Astrocyte (in vitro differentiated cells and primary cell): Measurements from ENCODE around the gene DCAF4. TPM values are rescaled to one million over a fixed set of nuclear protein-coding genes. Genes with fewer than 3 reads are reported as not detected.
A peak's percentile ranks its signal among the peaks of the same experiment; 100 is the strongest.

Source experiments
- DNase-seq: peaks from one replicate; pipeline ENCODE4 v3.0.0-alpha.2; 2010; ENCODE audit warnings: low read depth
- FAIRE-seq: peaks from 2 replicates; lab custom pipeline; 2011; peaks lifted over from hg19 to GRCh38; lab: Jason Lieb, UNC
- H2AFZ ChIP-seq: 2 replicates; pipeline ENCODE4 v1.6.0; 2012; ENCODE audit warnings: low read depth, low read length, inconsistent platforms
- H3K27ac ChIP-seq: 2 replicates; pipeline ENCODE4 v1.5.1; 2011; ENCODE audit warnings: low read depth, low read length, inconsistent platforms
- H3K27me3 ChIP-seq: 2 replicates; pipeline ENCODE4 v1.6.0; 2011; ENCODE audit warnings: low read length, inconsistent platforms; ENCODE audit not compliant: insufficient read depth
- H3K36me3 ChIP-seq: 2 replicates; pipeline ENCODE4 v1.5.1; 2011; ENCODE audit warnings: low read length, inconsistent platforms; ENCODE audit not compliant: insufficient read depth
- H3K4me1 ChIP-seq: 2 replicates; pipeline ENCODE4 v1.5.1; 2011; ENCODE audit warnings: low read length, inconsistent platforms; ENCODE audit not compliant: insufficient read depth
- H3K4me2 ChIP-seq: 2 replicates; pipeline ENCODE4 v1.6.0; 2012; ENCODE audit warnings: low read length, inconsistent platforms
- H3K4me3 ChIP-seq: 2 replicates; pipeline ENCODE4 v1.5.1; 2011; ENCODE audit warnings: low read depth, mild to moderate bottlenecking, low read length, inconsistent platforms; ENCODE audit not compliant: insufficient read depth
- H3K79me2 ChIP-seq: 2 replicates; pipeline ENCODE4 v1.6.0; 2012; ENCODE audit warnings: mild to moderate bottlenecking, low read length, inconsistent platforms; ENCODE audit not compliant: insufficient read depth
- H3K9ac ChIP-seq: 2 replicates; pipeline ENCODE4 v1.6.0; 2012; ENCODE audit warnings: mild to moderate bottlenecking, low read length, inconsistent platforms
- H3K9me3 ChIP-seq: 2 replicates; pipeline ENCODE4 v1.5.1; 2012; ENCODE audit warnings: low read depth, mild to moderate bottlenecking, low read length, inconsistent platforms; ENCODE audit not compliant: insufficient read depth
- H4K20me1 ChIP-seq: 2 replicates; pipeline ENCODE4 v1.6.0; 2012; ENCODE audit warnings: low read length, inconsistent platforms; ENCODE audit not compliant: insufficient read depth
- H3K27ac Mint-ChIP-seq: one replicate; pipeline ENCODE4 v1.8.0; 2021; ENCODE audit warnings: mild to moderate bottlenecking, mixed read lengths; ENCODE audit not compliant: unreplicated experiment
- H3K27me3 Mint-ChIP-seq: one replicate; pipeline ENCODE4 v1.8.0; 2021; ENCODE audit warnings: low read depth, mixed read lengths; ENCODE audit not compliant: unreplicated experiment
- H3K36me3 Mint-ChIP-seq: one replicate; pipeline ENCODE4 v1.8.0; 2021; ENCODE audit warnings: low read depth, mixed read lengths; ENCODE audit not compliant: unreplicated experiment
- H3K4me1 Mint-ChIP-seq: one replicate; pipeline ENCODE4 v1.8.0; 2021; ENCODE audit warnings: low read depth, mixed read lengths; ENCODE audit not compliant: unreplicated experiment
- H3K4me3 Mint-ChIP-seq: one replicate; pipeline ENCODE4 v1.8.0; 2021; ENCODE audit warnings: mild to moderate bottlenecking, moderate library complexity, mixed read lengths; ENCODE audit not compliant: unreplicated experiment
- H3K9me3 Mint-ChIP-seq: one replicate; pipeline ENCODE4 v1.8.0; 2021; ENCODE audit warnings: mild to moderate bottlenecking, mixed read lengths; ENCODE audit not compliant: unreplicated experiment
- EZH2 ChIP-seq: IDR thresholded peaks from 2 replicates; pipeline ENCODE4 v1.6.1; 2012; ENCODE audit warnings: mild to moderate bottlenecking, low read length, inconsistent platforms; ENCODE audit not compliant: insufficient read depth
- total RNA-seq: library from RNA; stranded (reverse); gene quantifications from 2 replicates; pipeline ENCODE4 v1.2.1, GENCODE V29; 2021
- TF ChIP-seq, protein P1 (sequence below): IDR thresholded peaks from 2 replicates; pipeline ENCODE4 v1.5.1; 2011; ENCODE audit warnings: low read depth, mild to moderate bottlenecking, inconsistent platforms, low read length, moderate library complexity; ENCODE audit not compliant: insufficient read depth

The DCAF4 gene
- total RNA-seq, 1 donor from 2014 or later: 33.5 TPM

GRCh38 chr14:72882463-72882862 is 43.8 kb upstream of the DCAF4 start:
- Mint-ChIP-seq H3K4me1 (no peaks in the 10 kb centered on the region), H3K36me3 (peaks cover 6% of the 10 kb centered on the region), H3K27ac (no peak overlapping the region), H3K27me3 (peaks cover 7% of the 10 kb centered on the region), H3K4me3 (no peak overlapping the region), H3K9me3 (no peaks in the 10 kb centered on the region)
- FAIRE-seq: no peak
- no peak for DNase-seq
- peaks cover 94% of the 10 kb centered on the region for H3K79me2 ChIP-seq
- no peaks in the 10 kb centered on the region for H3K9me3 ChIP-seq
- H3K36me3 ChIP-seq: no peaks in the 10 kb centered on the region
- H3K4me3 ChIP-seq: no peak overlapping the region
- no peaks in the 10 kb centered on the region for H3K27me3 ChIP-seq
- no peak for TF ChIP-seq EZH2
- TF ChIP-seq, protein P1, sequence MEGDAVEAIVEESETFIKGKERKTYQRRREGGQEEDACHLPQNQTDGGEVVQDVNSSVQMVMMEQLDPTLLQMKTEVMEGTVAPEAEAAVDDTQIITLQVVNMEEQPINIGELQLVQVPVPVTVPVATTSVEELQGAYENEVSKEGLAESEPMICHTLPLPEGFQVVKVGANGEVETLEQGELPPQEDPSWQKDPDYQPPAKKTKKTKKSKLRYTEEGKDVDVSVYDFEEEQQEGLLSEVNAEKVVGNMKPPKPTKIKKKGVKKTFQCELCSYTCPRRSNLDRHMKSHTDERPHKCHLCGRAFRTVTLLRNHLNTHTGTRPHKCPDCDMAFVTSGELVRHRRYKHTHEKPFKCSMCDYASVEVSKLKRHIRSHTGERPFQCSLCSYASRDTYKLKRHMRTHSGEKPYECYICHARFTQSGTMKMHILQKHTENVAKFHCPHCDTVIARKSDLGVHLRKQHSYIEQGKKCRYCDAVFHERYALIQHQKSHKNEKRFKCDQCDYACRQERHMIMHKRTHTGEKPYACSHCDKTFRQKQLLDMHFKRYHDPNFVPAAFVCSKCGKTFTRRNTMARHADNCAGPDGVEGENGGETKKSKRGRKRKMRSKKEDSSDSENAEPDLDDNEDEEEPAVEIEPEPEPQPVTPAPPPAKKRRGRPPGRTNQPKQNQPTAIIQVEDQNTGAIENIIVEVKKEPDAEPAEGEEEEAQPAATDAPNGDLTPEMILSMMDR: no peak
- H3K4me1 ChIP-seq: peaks cover 14% of the 10 kb centered on the region
- H3K4me2 ChIP-seq: no peak overlapping the region
- H3K27ac ChIP-seq: no peak overlapping the region
- H2AFZ ChIP-seq: no peak overlapping the region
- no peak overlapping the region for H3K9ac ChIP-seq
- peaks cover 67% of the 10 kb centered on the region for H4K20me1 ChIP-seq

DNA sequence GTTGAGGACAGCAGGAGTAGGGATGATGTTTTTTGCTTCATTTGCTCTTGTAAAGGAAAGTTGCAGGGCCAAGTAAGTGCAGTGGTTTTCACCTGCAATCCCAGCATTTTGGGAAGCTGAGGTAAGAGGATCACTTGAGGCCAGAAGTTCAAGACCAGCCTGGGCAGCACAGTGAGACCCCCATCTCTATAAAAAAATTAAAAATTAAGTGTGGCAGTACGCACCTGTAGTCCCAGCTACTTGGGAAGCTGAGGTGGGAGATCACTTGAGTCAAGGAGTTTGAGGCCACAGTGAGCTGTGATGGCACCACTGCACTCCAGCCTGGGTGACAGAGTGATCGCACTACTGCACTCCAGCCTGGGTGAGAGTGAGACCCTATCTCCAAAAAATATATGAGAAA is 43.2 kb upstream of the DCAF4 start:
- peaks cover 5% of the 10 kb centered on the region for H3K27me3 Mint-ChIP-seq
- no peaks in the 10 kb centered on the region for H3K4me1 Mint-ChIP-seq

GRCh38 chr14:72883961-72884360 is 42.3 kb upstream of the DCAF4 start:
- no peaks in the 10 kb centered on the region for H3K36me3 ChIP-seq
- peak overlapping the region; percentile 71 for H3K4me2 ChIP-seq
- H3K9me3 Mint-ChIP-seq: no peaks in the 10 kb centered on the region
- H3K4me3 Mint-ChIP-seq: no peak overlapping the region
- peaks cover 68% of the 10 kb centered on the region for H4K20me1 ChIP-seq
- H3K27me3 ChIP-seq: no peaks in the 10 kb centered on the region
- H3K4me1 Mint-ChIP-seq: no peaks in the 10 kb centered on the region
- H3K4me1 ChIP-seq: peaks cover 22% of the 10 kb centered on the region
- no peak for TF ChIP-seq EZH2
- TF ChIP-seq, protein P1: no peak
- H3K27ac Mint-ChIP-seq: no peak overlapping the region
- H3K4me3 ChIP-seq: no peak overlapping the region
- H3K9ac ChIP-seq: no peak overlapping the region
- peaks cover 95% of the 10 kb centered on the region for H3K79me2 ChIP-seq
- peaks cover 5% of the 10 kb centered on the region for H3K27me3 Mint-ChIP-seq
- DNase-seq (peak; percentile 32), FAIRE-seq (no peak)
- H3K36me3 Mint-ChIP-seq: peaks cover 4% of the 10 kb centered on the region
- no peaks in the 10 kb centered on the region for H3K9me3 ChIP-seq
- peak overlapping the region; percentile 21 for H3K27ac ChIP-seq
- H2AFZ ChIP-seq: peak overlapping the region; percentile 54

More for the DNA sequence above, 43.2 kb upstream of the DCAF4 start:
- peaks cover 18% of the 10 kb centered on the region for H3K4me1 ChIP-seq
- no peak for FAIRE-seq
- no peak for DNase-seq
- peaks cover 67% of the 10 kb centered on the region for H4K20me1 ChIP-seq
- no peak overlapping the region for H3K4me3 Mint-ChIP-seq
- no peak overlapping the region for H3K27ac Mint-ChIP-seq
- H3K79me2 ChIP-seq: peaks cover 94% of the 10 kb centered on the region
- no peak overlapping the region for H3K9ac ChIP-seq
- H3K4me2 ChIP-seq: no peak overlapping the region
- no peak overlapping the region for H2AFZ ChIP-seq
- H3K9me3 Mint-ChIP-seq: no peaks in the 10 kb centered on the region
- H3K27me3 ChIP-seq: no peaks in the 10 kb centered on the region
- H3K4me3 ChIP-seq: no peak overlapping the region
- TF ChIP-seq, protein P1: no peak
- no peak for TF ChIP-seq EZH2
- peaks cover 4% of the 10 kb centered on the region for H3K36me3 Mint-ChIP-seq
- H3K27ac ChIP-seq: no peak overlapping the region
- H3K9me3 ChIP-seq: no peaks in the 10 kb centered on the region
- no peaks in the 10 kb centered on the region for H3K36me3 ChIP-seq
